Fibroblast of the aortic adventitia (primary cell): ENCODE results near the gene CLBA1. TPM values are rescaled to one million over a fixed set of nuclear protein-coding genes. Genes with fewer than 3 reads are reported as not detected.
"Not testable (repeated sequence)": the region's sequence is repeated elsewhere in the genome, so short reads cannot be mapped to it uniquely, and the experiment has no call there.

Experiments used
- DNase-seq: peaks from one replicate; pipeline ENCODE4 v3.0.0-alpha.2; 2010; ENCODE audit warnings: low read depth
- H3K4me3 ChIP-seq: 2 replicates; pipeline ENCODE4 v1.5.1; 2011; ENCODE audit warnings: low read depth, mild to moderate bottlenecking, control low read depth, low read length, moderate library complexity
- CTCF ChIP-seq: IDR thresholded peaks from 2 replicates; pipeline ENCODE4 v1.5.1; 2011; ENCODE audit warnings: mild to moderate bottlenecking, low read length, control low read depth, inconsistent platforms; ENCODE audit not compliant: insufficient read depth
- total RNA-seq: library from RNA; depleted of rRNA; stranded (reverse); fragments of >200 nt; gene quantifications from 2 replicates; pipeline ENCODE4 v1.2.3, GENCODE V29; 2012; ENCODE audit warnings: low replicate concordance

CLBA1 gene
- total RNA-seq, 1 donor: 8.0 TPM

GRCh38 chr14:104938960-104939359, 46.6 kb upstream of the CLBA1 start:
- no peak for DNase-seq
- H3K4me3 ChIP-seq: no peak overlapping the region
- TF ChIP-seq CTCF: no peak

GRCh38 chr14:104939666-104940410, 45.8 kb upstream of the CLBA1 start:
- no peak overlapping the region for H3K4me3 ChIP-seq
- no peak for DNase-seq
- no peak for TF ChIP-seq CTCF

GRCh38 chr14:104940526-104941150, 45.0 kb upstream of the CLBA1 start:
- no peak for DNase-seq
- H3K4me3 ChIP-seq: no peak overlapping the region
- TF ChIP-seq CTCF: no peak

GRCh38 chr14:104941508-104942365, 43.9 kb upstream of the CLBA1 start:
- TF ChIP-seq CTCF: no peak
- H3K4me3 ChIP-seq: no peak overlapping the region
- no peak for DNase-seq

- TF ChIP-seq CTCF: no peak
- no peak overlapping the region for H3K4me3 ChIP-seq
- DNase-seq: no peak
Measured at GRCh38 chr14:104942586-104942985, 43.0 kb upstream of the CLBA1 start.

GRCh38 chr14:104943216-104944015, 42.2 kb upstream of the CLBA1 start:
- not testable (repeated sequence) for DNase-seq, H3K4me3 ChIP-seq

GRCh38 chr14:104944016-104944308, 41.6 kb upstream of the CLBA1 start:
- not testable (repeated sequence) for H3K4me3 ChIP-seq, DNase-seq

GRCh38 chr14:104944436-104945205, 41.0 kb upstream of the CLBA1 start:
- not testable (repeated sequence) for H3K4me3 ChIP-seq, DNase-seq

- not testable (repeated sequence) for H3K4me3 ChIP-seq, DNase-seq
Measured at GRCh38 chr14:104945266-104945665, 40.3 kb upstream of the CLBA1 start.
